GM08714 (cell line): ENCODE data around the gene ECSIT.

Source experiments
- H3K4me3 ChIP-seq: fragments of 200-500 bp; sonication (Bioruptor generic); 2 replicates; pipeline ENCODE4 v1.5.1; 2014; ENCODE audit warnings: mild to moderate bottlenecking, low read length, inconsistent platforms
- ZNF274 ChIP-seq: IDR thresholded peaks from 2 replicates; pipeline ENCODE4 v1.6.1; 2012; ENCODE audit warnings: mild to moderate bottlenecking, low read depth, low read length

ECSIT gene

DNA sequence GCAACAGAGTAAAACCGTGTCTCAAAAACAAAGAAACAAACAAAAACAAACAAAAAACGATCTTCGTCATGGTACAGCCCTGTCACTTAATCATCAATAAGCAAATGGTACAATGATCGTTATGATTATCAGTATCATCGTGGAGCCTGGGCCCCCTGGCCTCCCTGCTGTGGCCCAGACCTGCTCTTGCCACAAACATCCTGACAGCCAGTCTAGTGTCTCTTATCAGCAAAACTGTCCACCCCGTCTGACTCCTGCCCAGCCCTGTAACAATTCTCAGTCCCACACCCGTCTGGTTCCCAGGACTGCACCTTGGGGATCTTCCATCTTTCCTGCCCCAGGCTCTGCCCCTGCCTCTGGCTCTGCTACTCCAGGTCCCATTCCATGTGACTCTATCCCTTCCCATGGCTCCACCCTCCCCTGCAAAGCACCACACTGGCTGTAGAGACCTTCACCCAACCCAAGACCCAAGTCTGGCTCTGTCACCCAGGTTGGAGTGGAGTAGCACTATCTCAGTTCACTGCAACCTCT, 29.0 kb downstream of the ECSIT start:
- no peak overlapping the region for H3K4me3 ChIP-seq
- TF ChIP-seq ZNF274: no peak

DNA sequence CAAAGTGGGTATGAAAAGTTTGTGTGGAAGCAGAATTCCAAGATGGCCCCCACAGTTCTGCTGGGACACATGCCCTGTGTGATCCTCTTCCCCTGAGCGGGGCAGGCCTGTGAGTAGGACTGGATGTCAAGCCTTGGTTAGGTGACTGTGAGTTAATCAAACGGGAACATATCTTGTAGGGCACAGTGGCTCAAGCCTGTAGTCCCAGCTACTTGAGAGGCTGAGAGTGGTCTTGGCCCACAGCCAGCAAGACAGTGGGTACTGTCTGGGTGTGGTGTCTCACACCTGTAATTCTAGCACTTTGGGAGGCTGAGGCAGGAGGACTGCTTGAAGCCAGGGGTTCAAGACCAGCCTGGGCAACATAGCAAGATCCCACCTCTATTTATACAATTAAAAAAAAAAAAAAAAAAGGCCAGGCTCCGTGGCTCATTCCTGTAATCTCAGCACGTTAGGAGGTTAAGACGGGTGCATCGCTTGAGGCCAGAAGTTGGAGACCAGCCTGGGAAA, 29.7 kb downstream of the ECSIT start:
- H3K4me3 ChIP-seq: no peak overlapping the region
- no peak for TF ChIP-seq ZNF274

DNA sequence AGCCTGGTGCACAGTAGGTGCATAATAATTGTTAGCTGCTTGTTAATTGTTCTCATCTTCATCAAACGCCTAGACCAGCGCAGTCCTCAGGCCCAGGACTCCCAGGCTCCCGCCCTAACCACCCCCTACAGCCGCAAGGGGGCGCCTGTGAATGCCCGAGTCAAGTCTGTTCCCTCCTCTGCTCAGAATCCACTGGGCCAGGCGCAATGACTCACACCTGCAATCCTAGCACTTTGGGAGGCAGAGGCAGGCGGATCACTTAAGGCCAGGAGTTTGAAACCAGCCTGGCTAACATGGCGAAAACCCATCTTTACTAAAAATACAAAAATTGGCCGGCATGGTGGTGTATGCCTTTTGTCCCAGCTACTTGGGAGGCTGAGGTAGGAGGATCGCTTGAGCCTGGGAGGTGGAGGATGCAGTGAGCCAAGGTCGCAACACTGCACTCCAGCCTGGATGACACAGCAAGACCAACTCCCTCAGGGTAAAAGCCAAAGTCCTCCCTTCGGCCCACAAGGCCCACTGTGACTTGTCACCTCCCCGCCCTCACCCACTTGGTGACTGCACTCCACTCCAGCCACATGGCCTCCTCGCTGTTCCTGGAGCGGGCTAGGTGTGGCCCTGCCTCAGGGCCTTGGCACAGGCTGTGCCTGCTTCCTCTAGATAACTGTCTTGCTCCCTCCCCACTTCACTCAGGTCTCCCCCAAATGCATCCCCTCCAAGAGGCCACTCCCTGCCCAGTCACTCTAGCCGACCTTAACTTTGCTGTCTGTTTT, 32.4 kb downstream of the ECSIT start:
- TF ChIP-seq ZNF274: no peak
- no peak overlapping the region for H3K4me3 ChIP-seq

DNA sequence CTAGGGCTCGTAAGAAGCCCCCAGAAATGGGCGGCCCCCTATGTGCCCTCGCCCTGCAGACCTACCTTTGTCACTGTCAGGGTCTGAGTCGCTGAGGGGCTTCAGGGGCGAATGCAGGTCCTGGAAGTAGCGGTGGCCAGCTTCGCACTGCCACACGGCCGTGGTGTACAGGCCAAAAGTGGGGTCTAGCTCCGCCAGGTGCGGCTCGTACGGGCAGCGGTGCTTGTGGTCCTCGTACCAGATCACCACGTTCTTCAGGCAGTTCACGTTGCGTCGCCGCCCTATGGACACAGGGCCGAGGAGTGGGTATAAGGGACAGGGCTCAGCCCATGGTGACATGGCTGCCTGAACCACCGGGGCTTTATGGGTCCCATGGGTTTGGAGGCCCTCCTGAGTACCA, 33.0 kb downstream of the ECSIT start:
- H3K4me3 ChIP-seq: no peak overlapping the region
- TF ChIP-seq ZNF274: no peak

DNA sequence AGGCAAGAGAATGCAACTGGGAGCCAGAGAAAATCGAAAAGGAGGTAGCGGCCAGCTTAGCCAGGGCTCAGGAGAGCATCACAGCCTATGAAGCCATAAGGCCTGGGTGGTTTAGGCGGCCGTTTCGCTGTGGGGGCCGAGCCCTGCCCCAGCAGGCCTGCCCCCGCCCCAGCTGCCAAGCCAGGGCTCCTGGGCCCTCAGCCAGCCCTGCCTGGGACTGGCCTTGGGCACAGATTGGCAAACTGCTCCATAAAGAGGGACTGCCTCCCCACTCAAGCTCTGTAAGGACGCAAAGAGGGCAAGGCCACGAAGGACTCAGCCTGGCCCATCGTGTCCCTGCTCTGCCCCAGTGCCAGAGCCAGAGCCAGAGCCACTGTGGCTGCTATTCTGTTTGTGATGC, 33.5 kb downstream of the ECSIT start:
- H3K4me3 ChIP-seq: no peak overlapping the region
- no peak for TF ChIP-seq ZNF274

DNA sequence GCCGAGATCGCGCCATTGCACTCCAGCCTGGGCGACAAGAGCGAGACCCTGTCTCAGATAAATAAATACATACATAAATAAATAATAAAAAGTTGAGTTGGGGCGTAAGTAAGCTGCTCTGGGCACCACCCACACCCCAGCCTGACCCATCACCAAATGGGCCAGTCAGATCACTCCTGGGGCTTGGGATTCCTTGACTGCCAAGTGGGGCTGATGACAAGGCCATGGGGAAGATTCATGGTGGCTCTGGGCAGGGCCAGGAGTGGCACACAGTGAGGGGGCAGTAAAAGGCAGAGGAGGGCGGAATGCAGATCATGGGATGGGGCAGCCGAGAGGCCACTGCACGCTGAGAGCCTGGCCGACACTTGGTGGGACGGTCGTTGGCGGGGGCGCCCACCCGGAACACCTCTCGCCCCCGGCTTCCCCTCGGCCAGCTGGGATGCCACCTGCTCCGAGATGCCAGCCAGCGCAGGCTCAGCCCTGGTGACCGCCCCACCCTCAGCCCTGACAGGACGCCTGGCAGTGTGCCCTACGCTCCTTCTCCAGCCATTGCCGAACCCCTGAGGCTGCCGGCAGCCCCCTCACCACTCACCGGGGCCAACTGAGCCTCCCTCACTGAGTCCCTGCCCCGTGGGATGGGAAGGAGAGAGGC, 34.2 kb downstream of the ECSIT start:
- no peak overlapping the region for H3K4me3 ChIP-seq
- TF ChIP-seq ZNF274: no peak

DNA sequence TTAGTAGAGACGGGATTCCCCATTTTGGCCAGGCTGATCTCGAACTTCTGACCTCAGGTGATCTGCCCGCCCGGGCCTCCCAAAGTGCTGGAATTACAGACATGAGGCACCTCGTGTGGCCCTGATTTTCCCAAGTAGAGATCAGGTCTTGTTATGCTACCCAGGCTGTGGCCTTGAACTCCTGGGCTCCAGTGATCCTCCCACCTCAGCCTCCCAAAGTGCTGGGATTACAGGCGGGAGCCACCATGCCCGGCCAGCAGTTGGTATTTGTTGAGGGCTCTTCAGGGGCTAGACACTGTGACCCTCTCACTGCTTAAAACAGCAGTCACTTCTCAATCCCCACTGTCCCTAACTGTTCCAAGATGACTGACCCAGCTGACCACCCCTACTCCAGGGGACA, 39.6 kb downstream of the ECSIT start:
- H3K4me3 ChIP-seq: no peak overlapping the region
- no peak for TF ChIP-seq ZNF274

DNA sequence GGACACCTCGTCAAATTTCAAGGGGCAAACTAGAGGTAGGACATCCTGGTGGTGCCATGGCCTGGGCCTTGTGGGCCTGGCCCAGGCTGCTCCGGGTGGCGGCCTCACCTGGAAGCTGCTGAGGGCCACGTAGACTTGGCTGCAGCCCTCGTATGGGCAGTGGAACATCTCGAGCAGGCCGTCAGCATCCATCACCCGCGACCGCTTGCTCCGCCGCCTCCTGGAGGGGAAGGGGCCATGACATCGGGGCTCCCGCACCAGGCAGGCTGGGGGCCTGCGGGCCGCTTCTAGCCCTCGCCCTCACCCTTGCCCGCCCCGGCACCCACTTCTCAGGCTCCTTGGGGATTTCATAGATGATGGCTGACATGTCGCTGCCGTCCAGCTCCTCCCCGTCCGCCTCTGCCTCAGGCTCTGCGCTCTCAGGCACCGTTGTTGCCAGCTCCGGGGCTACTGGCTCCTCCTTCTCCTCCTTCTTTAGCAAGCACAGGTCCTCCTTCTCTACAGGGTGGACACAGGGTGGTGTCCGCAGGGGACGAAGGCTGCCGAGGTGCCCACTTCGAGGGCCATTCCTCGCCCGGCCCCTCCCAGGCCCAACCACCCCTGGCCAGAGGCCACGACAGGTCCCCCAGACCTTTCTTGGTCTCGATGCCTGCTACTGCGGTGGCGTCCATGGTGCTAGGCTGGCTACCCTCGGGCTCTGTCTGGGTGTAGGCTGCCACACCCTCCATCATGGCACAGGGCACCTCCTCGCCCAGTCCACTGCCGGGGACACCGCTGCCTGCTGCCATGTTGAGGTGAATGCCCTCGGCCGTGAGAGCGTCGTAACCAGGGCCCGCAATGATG, 42.1 kb downstream of the ECSIT start:
- no peak for TF ChIP-seq ZNF274
- no peak overlapping the region for H3K4me3 ChIP-seq

DNA sequence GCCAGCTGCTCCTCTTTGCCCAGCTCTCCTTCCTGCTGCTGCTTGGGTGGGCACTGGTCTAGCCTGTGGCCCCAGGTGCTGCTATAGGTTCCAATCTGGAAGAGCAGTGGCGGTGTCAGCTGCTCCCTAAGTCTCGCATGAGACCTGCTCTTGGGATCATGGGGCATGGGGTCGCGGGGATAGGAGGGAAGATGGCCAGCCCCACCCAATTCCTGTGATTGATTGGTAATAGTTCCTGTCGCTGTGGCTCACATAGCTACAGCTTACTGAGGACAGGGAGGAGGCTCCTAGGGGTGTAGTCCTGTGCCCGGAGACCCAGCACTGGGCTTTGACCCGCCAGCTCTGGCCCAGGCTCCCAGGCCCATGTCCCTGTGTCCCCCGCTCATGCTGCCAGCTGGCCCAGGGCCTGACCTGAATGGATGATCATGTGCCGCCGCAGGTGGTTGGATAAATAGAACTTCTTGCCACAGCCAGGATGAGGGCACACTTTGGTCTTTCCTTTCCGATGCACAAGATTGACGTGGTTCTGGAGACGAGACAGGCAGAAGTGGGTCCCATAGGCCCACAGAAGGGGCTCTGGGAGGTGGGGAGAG, 43.6 kb downstream of the ECSIT start:
- H3K4me3 ChIP-seq: no peak overlapping the region

DNA sequence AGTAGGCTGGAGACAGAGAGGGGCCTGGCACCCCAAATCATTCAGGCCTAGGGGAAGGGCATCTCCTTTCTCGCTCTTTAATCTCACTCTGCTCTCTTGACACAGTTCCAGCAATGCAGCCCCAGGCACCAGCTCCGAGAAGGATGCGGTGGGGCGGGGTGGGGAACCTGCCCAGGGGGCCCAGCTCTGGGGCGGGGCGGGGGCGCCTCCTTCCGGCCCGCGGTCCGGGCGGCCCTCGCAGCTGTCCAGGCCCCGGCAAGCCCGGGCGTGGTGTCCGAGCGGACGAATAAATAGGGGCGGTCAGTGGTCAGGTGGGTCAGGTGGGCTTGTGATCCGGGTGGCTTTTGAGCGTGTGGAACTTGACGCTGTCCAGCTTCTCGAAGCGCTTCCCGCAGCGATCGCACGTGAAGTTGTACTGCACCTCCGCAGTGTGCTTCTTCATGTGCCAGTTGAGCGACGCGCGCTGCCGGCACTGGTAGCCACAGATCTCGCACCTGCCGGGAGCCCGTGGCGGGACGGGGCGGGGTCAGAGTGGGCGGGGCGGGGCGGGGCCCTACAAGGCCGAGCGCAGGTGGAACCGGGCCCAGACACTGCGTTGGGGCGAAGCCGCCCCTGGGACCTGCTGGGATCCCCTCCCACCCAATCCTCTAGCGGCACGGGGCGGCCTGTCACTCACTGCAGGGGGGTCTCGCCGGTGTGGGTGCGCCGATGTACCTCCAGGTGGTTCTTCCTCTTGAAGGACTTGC, 45.4 kb downstream of the ECSIT start:
- no peak for TF ChIP-seq ZNF274

More for the DNA sequence above, 43.6 kb downstream of the ECSIT start:
- no peak for TF ChIP-seq ZNF274

DNA sequence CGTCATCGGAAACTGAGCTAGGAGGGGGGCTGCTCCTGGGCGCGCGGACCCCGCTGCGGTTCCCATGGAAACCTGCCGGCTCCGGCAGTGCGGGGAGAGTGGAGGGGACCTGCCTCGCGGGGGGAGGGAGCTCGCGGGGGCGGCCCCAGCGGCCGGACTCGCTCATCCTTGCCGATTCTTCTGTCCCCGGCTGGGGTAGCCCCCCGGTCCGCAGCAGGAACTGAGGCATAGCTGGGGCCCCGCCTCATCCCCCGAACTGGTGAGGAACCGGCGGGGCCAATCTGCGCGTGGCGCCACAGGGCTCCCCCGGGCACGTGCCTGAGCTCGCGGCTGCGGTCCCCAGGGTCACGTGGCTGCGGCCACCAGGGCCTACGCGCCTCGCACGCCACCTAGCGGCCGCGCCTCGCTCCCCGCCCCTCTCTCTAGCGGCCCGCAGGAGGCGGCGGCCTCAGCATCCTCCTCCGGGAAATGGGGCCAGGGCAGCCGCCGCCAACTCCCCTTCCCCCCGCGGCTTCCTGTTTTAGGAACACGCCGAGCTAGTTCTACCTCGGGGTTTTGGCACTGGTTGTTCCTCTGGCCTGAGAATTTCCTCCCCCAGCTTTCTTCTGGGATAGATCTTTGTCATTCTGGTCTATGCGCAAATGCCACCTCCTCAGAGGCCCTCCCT, 46.4 kb downstream of the ECSIT start:
- TF ChIP-seq ZNF274: no peak
- H3K4me3 ChIP-seq: no peak overlapping the region; the same call in 1 of the 2 replicates

More for the DNA sequence above, 45.4 kb downstream of the ECSIT start:
- H3K4me3 ChIP-seq: no peak overlapping the region

DNA sequence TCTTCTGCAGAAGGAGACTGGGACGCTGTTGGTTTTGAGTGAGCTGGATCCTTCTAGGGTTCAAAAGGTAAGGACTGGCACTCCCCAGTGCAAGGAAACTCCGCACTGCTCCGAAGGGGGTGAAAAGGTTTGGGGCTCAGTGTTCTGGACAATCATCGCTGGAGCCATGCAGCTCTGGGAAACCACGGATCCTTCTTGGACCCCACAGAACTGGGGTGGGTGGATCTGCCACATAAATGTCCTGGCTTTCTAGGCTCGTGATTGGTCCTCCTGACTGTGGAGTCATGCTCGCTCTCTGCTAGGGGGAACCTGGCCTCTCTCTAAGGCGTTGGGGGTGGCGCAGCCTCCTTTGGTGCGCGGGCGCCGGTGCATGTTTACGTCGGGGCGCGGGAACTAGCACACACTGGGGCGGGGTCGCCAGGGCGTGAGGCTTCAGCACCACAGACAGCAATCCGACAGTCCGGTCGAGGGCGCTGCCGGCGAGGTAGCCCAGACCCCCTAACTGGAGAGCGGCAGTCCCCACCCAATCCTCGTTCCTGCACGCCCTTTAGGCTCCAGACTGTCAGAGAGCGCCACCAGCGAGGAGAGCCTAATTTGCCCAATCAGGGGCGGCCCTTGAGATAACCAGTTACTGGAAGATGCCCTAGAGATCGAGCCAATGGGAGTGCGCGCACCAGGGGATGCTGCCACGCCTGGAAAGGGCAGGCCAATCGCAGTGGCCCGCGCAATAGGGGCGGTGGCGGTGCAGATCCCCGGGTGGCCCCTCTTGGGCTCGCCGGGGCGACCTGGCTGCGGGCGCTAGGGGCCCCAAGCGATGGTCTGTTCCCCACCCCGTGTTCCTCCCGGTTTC, 47.2 kb downstream of the ECSIT start:
- no peak overlapping the region; the same call in 1 of the 2 replicates for H3K4me3 ChIP-seq
- no peak for TF ChIP-seq ZNF274
